Adrenal gland (tissue), 5 donors: Measurements from ENCODE around the gene ORAI3.

Source experiments
- POLR2A ChIP-seq, 2 donors: fragments of 450-650 bp; IDR thresholded peaks; one replicate each; pipeline ENCODE4 v1.6.1; 2017; ENCODE audit warnings: antibody characterized with exemption in 2 of 2, mild to moderate bottlenecking in 2 of 2, moderate library complexity in 1 of 2
- TF ChIP-seq, protein P1 (sequence below), 6 experiments: fragments of 450-650 bp in 4 of 6; fragments of 200-600 bp in 2 of 6; sonication (generic) in 1 of 6; IDR thresholded peaks; 1 replicate in 5 of 6; 2 replicates in 1 of 6; pipeline versions ENCODE4 v1.5.1 to v1.8.0; 2016 to 2021; ENCODE audit warnings: antibody characterized with exemption in 6 of 6, mild to moderate bottlenecking in 2 of 6, moderate library complexity in 1 of 6
- donor health status: DM: no; HTN: no; CAD: no.

DNA sequence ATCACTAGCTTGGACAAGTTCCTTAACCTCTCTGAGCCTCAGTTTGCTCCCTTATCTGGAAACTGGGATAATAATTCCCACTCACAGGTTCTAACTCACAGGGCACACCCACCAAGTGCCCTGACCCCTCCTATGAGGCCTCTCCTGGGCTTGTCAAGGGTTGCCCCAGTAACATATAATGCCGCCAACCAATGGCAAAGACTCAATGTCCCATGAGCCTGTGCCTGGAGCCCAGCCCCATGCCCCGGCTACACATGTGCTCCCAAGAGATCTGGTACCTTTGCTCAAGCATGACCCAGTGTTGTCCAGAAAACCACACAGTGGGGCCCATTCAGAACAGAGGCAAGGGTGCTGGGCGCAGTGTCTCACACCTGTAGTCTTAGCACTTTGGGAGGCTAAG, 34.0 kb upstream of the ORAI3 start:
- TF ChIP-seq, protein P1, sequence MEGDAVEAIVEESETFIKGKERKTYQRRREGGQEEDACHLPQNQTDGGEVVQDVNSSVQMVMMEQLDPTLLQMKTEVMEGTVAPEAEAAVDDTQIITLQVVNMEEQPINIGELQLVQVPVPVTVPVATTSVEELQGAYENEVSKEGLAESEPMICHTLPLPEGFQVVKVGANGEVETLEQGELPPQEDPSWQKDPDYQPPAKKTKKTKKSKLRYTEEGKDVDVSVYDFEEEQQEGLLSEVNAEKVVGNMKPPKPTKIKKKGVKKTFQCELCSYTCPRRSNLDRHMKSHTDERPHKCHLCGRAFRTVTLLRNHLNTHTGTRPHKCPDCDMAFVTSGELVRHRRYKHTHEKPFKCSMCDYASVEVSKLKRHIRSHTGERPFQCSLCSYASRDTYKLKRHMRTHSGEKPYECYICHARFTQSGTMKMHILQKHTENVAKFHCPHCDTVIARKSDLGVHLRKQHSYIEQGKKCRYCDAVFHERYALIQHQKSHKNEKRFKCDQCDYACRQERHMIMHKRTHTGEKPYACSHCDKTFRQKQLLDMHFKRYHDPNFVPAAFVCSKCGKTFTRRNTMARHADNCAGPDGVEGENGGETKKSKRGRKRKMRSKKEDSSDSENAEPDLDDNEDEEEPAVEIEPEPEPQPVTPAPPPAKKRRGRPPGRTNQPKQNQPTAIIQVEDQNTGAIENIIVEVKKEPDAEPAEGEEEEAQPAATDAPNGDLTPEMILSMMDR (IDR thresholded peaks at IDR 0.05), result no peak
- no peak for TF ChIP-seq POLR2A (IDR thresholded peaks at IDR 0.05)
